Duodenal mucosa (tissue), 2 donors: ENCODE results near the gene BORCS8.
"Not testable (repeated sequence)": the region's sequence is repeated elsewhere in the genome, so short reads cannot be mapped to it uniquely, and the experiment has no call there.

Experiments used
- H3K27ac ChIP-seq: one replicate; pipeline ENCODE4 v1.7.0; 2013; ENCODE audit warnings: low read depth, low read length
- H3K27me3 ChIP-seq, 2 donors: one replicate each; pipeline ENCODE4 v1.7.0; 2013; ENCODE audit warnings: low read length in 2 of 2, control low read depth in 1 of 2; ENCODE audit not compliant: insufficient read depth in 2 of 2, control insufficient read depth in 1 of 2
- H3K36me3 ChIP-seq, 2 donors: one replicate each; pipeline ENCODE4 v1.7.0; 2013; ENCODE audit warnings: low read length in 2 of 2, control low read depth in 1 of 2; ENCODE audit not compliant: insufficient read depth in 2 of 2, control insufficient read depth in 1 of 2
- H3K4me1 ChIP-seq, 2 donors: one replicate each; pipeline ENCODE4 v1.7.0; 2013; ENCODE audit warnings: low read length in 2 of 2, control low read depth in 1 of 2; ENCODE audit not compliant: insufficient read depth in 2 of 2, control insufficient read depth in 1 of 2
- H3K4me3 ChIP-seq, 2 donors: one replicate each; pipeline ENCODE4 v1.7.0; 2013; ENCODE audit warnings: low read length in 2 of 2, low read depth in 1 of 2
- H3K9ac ChIP-seq, 2 donors: one replicate each; pipeline ENCODE4 v1.7.0; 2013; ENCODE audit warnings: low read length in 2 of 2, low read depth in 1 of 2
- H3K9me3 ChIP-seq, 2 donors: one replicate each; pipeline ENCODE4 v1.7.0; 2013; ENCODE audit warnings: low read length in 2 of 2, control low read depth in 1 of 2; ENCODE audit not compliant: control insufficient read depth in 1 of 2

BORCS8 gene

GRCh38 chr19:19185853-19186740, 5.9 kb downstream of the BORCS8 start:
- H3K9ac ChIP-seq = no peak overlapping the region
- H3K36me3 ChIP-seq = peaks cover 16 to 36% of the 10 kb centered on the region in 2 donors

GRCh38 chr19:19181488-19181998, 10.4 kb downstream of the BORCS8 start:
- Histone ChIP-seq H3K27me3 (no peaks in the 10 kb centered on the region), H3K4me1 (no peaks in the 10 kb centered on the region), H3K9ac (no peak overlapping the region), H3K9me3 (no peaks in the 10 kb centered on the region), H3K27ac (no peak overlapping the region), H3K36me3 (peaks cover 20 to 60% of the 10 kb centered on the region in 2 donors), H3K4me3 (no peak overlapping the region)

More at GRCh38 chr19:19185853-19186740, 5.9 kb downstream of the BORCS8 start:
- no peak overlapping the region for H3K27ac ChIP-seq
- peaks cover 0 to 15% of the 10 kb centered on the region in 2 donors for H3K4me1 ChIP-seq
- peaks cover 0 to 2% of the 10 kb centered on the region in 2 donors for H3K9me3 ChIP-seq
- H3K4me3 ChIP-seq = no peak overlapping the region
- H3K27me3 ChIP-seq = no peaks in the 10 kb centered on the region

GRCh38 chr19:19179548-19180441, 12.2 kb downstream of the BORCS8 start:
- Histone ChIP-seq H3K27me3 (no peaks in the 10 kb centered on the region), H3K4me3 (no peak overlapping the region), H3K36me3 (peaks cover 15 to 52% of the 10 kb centered on the region in 2 donors), H3K9me3 (no peaks in the 10 kb centered on the region), H3K4me1 (no peaks in the 10 kb centered on the region), H3K9ac (no peak overlapping the region), H3K27ac (no peak overlapping the region)

GRCh38 chr19:19176950-19177349, 15.0 kb downstream of the BORCS8 start:
- Histone ChIP-seq H3K27ac (no peak overlapping the region), H3K4me1 (no peaks in the 10 kb centered on the region), H3K9me3 (no peaks in the 10 kb centered on the region), H3K27me3 (no peaks in the 10 kb centered on the region), H3K9ac (no peak overlapping the region), H3K36me3 (peaks cover 8 to 41% of the 10 kb centered on the region in 2 donors), H3K4me3 (no peak overlapping the region)

GRCh38 chr19:19173243-19173642, 18.7 kb downstream of the BORCS8 start:
- H3K27me3 ChIP-seq, H3K9me3 ChIP-seq, H3K27ac ChIP-seq, H3K4me1 ChIP-seq, H3K9ac ChIP-seq, H3K4me3 ChIP-seq: not testable (repeated sequence)
- peaks cover 0 to 13% of the 10 kb centered on the region in 2 donors for H3K36me3 ChIP-seq

GRCh38 chr19:19171821-19172532, 20.0 kb downstream of the BORCS8 start:
- H3K9me3 ChIP-seq = no peaks in the 10 kb centered on the region
- no peak overlapping the region for H3K4me3 ChIP-seq
- H3K4me1 ChIP-seq = peaks cover 4 to 8% of the 10 kb centered on the region in 2 donors
- H3K27ac ChIP-seq = no peak overlapping the region
- H3K9ac ChIP-seq = no peak overlapping the region
- H3K27me3 ChIP-seq = no peaks in the 10 kb centered on the region
- peaks cover 0 to 6% of the 10 kb centered on the region in 2 donors for H3K36me3 ChIP-seq

- Histone ChIP-seq H3K9me3 (no peaks in the 10 kb centered on the region), H3K4me1 (peaks cover 4 to 8% of the 10 kb centered on the region in 2 donors), H3K27ac (no peak overlapping the region), H3K9ac (no peak overlapping the region), H3K36me3 (no peaks in the 10 kb centered on the region), H3K27me3 (no peaks in the 10 kb centered on the region), H3K4me3 (no peak overlapping the region)
Observed at GRCh38 chr19:19170873-19171672, 20.9 kb downstream of the BORCS8 start.

GRCh38 chr19:19170053-19170872, 21.7 kb downstream of the BORCS8 start, which contains the start of gene MEF2B:
Gene MEF2B (minus strand): TSS chr19:19170263. CDS start chr19:19150735, 19,528 bp downstream.
- H3K27ac ChIP-seq = no peak within 1 kb of the TSS
- peak within 1 kb of the TSS; percentile 53 to 63 for H3K4me3 ChIP-seq

More at GRCh38 chr19:19170053-19170872, 21.7 kb downstream of the BORCS8 start, which contains the start of gene MEF2B:
- Histone ChIP-seq H3K4me1 (peaks cover 4 to 8% of the 10 kb centered on the region in 2 donors), H3K36me3 (no peaks in the 10 kb centered on the region), H3K9ac (peak within 1 kb of the TSS in 1 of 2 donors; percentile 32), H3K27me3 (no peaks in the 10 kb centered on the region), H3K9me3 (no peaks in the 10 kb centered on the region)
